T-helper 2 cell treated with Interferon-gamma antibody and Interleukin-4, amounts not matched to agents 100 ng/mL and 5 ng/mL, for 36 hours (primary cell): Measurements from ENCODE around the gene SMPD2. TPM values are rescaled to one million over a fixed set of nuclear protein-coding genes. Genes with fewer than 3 reads are reported as not detected.
"Not testable (repeated sequence)": the region's sequence is repeated elsewhere in the genome, so short reads cannot be mapped to it uniquely, and the experiment has no call there.

Source experiments
- intact Hi-C: fragments of 100-400 bp; cut with micrococcal nuclease; formaldehyde crosslinking; loops from one replicate; pipeline ENCODE4 v1.15.1; 2023
- total RNA-seq: library from RNA; stranded (reverse); gene quantifications from 2 replicates; pipeline ENCODE4 v1.2.3, GENCODE V29; 2022

The SMPD2 gene
- total RNA-seq, 1 donor from 2014 or later = 18.9 TPM

GRCh38 chr6:109458774-109459531, 18.4 kb downstream of the SMPD2 start:
- intact Hi-C loops = loop anchor here (1.0 to 5.0 kb wide), 2 partner anchors 32 to 902 kb away; no protein-coding TSS in a partner anchor

GRCh38 chr6:109460161-109460829, 19.8 kb downstream of the SMPD2 start:
- intact Hi-C loops = no loop called here

DNA sequence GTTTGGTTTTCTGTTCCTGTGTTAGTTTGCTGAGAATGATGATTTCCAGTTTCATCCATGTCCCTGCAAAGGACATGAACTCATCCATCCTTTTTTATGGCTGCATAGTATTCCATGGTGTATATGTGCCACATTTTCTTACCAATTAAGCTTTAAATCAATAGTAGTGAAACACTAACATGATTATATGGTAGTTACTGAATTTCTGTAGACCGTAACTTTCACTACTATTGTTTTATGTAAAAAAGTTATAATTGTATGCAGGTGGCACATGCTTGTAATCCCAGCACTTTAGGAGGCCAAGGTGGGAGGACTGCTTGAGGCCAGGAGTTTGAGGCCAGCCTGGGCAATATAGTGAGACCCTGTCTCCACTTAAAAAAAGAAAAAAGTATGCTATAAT, 20.7 kb downstream of the SMPD2 start:
- intact Hi-C loops = not testable (repeated sequence)

DNA sequence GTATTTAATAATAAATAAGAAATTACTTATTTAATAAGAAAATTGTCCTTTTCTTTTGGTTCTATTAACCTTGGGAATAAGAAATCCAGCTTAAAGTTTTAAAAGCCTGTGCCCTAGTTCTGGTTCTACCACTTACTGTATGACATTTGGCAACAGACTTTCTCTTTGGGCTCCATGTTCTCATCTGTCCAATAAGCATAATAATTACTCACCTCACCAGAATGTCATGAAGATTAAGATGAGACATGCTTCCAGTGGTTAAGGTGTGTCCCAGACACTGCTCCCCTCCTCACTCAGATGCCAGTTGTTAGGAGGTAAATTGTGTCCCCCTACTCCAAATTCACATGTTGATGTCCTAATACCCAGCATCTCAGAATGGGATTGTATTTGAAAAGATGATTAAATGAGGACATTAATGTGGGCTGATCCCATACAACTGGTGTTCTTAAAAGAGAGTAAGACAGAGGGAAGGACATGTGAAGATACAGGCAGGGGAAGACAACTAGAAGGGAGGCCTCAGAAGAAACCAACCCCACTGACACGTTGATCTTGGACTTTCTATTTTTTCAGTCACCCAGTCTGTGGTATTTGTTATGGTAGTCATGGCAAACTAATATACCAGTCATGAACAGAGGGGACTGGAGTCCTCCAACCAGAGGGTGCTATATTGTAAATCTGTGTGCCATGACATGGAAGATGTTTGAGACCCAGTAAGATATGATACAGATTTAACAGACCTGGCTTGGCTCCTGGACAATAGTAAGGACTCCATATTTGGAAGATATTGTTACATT, 21.4 kb downstream of the SMPD2 start:
- intact Hi-C loops = no loop called here

DNA sequence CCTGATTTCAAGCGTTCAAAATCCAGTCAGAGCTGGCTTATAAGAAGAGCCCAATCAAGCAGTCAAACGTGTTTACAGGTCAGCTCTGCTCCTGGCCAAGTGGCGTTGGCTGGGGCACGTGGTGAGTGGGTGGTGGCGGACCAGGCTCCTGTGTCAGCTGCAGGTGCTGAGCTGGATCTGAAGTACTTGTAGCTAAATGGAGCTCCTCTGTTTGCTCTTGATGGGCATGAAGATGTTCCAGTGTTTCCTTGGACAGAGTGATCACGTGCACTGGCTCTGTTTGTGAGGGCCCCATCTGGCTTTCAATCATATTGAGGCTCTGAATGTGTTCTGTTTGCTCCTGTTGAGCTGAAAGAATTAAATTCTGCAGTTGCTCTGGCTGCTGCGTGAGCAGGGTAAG, 25.2 kb downstream of the SMPD2 start:
- intact Hi-C loops = no loop called here

DNA sequence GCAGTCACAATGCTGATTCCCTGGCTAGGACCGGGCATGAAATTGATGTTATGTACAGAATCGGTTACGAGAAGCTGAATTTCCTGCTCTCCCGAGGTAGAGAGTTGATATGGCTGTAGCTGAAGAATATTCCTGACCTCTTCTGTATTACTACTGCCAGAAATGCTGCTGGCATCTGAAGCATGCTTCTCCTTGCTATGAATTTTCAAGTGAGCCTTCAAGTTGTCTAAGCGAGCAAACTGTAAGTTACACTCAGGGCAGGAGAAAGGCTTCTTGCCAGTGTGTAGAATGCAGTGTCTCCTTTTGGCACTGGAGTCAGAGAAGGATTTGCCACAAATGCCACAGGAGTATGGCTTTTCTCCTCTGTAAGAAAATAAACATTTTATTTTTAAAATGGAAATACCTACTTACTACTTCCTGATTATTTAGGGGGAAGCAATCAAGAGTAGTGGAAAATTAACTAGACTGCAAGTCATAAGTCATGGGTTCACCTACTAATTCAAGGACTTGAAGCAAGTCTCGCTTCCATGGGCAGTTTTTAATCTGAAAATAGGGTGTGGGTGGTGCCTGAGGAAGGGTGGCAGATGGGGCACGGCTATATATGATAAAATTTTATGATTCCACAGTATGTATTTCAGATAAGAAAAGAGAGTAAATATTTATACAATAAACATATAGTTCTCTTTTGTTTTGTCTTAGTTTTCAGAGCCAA, 25.8 kb downstream of the SMPD2 start:
- intact Hi-C loops = no loop called here

DNA sequence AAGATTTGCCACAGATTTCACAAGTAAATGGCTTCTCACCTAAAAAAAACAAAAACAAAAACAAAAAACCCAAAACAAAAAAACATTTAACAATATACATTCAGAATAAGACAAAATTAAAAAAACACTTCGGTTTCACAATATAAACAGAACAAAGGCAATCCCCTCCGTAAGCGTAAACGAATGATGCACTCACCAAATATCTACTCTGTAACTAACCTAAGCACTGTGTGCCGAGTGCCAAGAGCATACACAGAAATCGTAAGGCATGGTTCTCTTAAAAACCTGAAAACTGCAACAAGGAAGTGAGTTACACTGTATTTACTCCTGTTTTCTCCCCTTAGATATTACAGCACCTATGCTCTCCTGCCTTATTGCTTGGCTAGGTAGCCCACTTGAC, 27.2 kb downstream of the SMPD2 start:
- intact Hi-C loops = no loop called here

DNA sequence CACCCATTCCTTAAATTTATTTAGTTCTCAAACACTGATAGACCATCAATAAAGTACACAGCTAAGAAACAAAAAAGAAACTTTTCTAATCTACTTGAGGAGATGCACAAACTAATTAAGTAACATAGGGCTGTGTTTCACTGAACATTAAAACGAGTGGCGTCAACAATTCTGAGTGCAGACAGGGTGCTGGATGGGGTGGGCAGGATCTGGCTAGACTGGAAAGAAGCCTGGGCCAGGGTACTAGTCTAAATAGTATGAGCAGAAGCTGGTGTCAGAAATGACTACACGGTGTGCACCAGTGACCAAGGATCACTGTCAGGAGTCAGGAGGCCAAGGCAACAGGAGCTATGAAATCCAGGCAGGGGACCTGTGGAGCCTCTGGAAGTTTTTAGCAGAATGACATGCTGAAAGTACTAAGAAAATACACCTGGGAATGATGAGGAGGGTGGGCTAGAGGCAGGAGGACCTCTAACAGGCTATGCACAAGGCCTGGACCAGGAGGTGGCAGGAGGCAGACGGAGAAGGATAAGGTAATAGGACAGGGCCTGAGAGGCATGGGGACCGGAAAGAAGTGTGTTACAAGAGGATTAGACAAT, 29.2 kb downstream of the SMPD2 start:
- intact Hi-C loops = no loop called here

DNA sequence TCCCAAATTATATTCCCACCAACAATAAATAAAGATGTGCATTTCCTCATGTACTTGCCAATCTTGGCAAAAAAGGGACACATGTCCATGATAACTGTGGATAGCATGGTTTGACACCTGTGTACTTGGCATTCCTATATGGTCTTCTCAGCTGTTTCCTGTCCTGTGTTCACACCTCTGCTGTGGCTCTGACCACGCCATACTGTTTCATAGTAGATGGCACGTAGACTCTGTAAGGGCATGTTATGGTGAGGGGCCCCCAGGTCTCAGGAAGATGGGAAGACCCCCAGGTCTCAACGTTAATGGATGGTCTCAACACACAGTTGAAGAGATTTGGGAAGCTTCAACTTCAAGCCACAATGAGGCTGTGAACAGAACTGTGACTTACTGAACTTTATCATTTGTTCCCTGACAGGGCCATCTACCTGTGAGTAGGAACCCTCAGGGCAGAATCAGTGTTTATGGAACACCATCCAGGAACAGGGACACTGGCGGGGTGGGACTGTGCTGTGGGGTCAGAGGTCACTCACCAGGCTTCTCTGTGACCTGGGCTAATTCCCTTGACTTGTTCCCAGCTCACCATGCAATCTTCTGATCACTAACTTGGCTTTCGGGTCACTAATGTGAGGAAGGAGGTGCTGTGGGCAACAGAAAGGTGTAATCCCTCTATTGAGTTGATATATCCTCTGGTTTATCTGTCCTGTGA, 30.7 kb downstream of the SMPD2 start:
- intact Hi-C loops = no loop called here

- intact Hi-C loops = no loop called here
Measured at GRCh38 chr6:109472132-109472995, 31.8 kb downstream of the SMPD2 start.

DNA sequence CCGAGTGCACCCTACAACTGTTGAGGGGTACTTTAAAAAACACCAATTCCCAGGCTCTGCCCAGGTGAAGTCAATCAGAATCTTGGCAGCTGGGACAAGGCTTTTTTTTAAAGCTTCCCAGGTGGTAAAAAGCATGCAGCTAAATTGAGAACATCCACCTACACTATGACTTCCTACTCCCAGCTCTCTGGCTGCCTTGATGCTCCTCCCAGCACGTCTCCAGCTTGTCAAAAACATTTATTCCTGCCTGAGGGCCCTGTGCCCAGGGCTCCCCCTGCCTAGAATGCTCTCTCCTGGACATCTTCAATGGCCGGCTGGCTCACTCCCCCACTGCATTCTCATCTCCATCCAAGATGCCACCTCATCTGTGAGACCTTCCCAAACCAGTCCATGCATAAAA, 32.6 kb downstream of the SMPD2 start:
- intact Hi-C loops = no loop called here

GRCh38 chr6:109474995-109475394, 34.5 kb downstream of the SMPD2 start:
- intact Hi-C loops = no loop called here

DNA sequence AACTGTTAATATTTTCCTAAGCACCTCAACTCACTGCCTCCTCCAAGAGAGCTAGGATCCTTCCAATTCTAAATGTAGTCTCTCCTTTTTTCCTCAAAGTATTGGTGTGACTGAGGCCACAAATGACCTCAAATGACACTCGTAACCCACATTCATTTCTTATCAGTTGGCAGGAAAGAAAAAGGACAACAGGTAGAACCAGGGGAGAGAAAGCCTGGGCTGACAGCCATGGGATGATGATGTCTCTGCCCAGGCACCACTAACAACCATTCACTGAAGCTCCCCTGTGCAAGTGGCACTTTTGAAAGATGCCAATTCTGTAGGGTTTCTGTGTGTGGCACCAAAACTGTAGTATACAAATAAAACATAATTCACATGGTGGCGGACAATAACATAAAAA, 35.1 kb downstream of the SMPD2 start:
- intact Hi-C loops = no loop called here

- intact Hi-C loops = no loop called here
Measured at GRCh38 chr6:109477184-109477583, 36.7 kb downstream of the SMPD2 start.

GRCh38 chr6:109477725-109478124, 37.2 kb downstream of the SMPD2 start:
- intact Hi-C loops = no loop called here

GRCh38 chr6:109478222-109478805, 37.8 kb downstream of the SMPD2 start:
- intact Hi-C loops = no loop called here

DNA sequence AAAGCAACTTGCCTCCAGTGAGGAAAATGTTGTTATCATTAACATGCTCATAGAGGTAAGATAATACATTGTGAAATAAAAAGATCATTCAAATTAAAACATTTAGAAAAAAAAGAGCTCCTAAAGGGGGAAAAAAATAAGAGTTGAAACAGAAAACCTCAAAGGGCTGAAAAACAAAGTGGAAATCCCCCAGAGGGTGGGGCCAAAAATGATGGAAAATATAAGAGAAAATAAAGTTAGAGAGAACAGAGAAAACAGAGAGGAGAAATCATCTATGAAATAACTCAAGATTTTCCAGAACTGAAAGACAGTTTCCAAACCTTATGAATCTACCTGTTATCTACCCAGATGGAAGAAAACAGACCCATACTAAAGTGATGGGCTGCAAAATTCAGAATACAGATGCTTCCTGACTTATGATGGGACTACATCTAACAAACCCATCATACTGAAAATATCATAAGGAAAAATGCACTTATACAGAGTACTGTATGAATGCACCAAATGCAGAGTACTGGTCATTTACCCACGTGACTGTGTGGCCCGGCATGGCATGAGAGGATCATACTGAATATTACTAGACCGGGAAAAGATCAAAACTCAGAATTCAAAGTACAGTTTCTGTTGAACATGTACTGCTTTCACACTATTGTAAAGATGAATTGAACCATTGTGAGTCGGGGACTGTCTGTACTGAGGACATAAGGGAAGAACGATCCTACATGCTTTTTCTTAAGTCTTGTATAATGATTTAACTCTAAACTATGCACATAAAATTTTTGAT, 38.5 kb downstream of the SMPD2 start:
- intact Hi-C loops = no loop called here

- intact Hi-C loops = loop anchor here (5.0 to 10.0 kb wide), 2 partner anchors 36 to 1334 kb away; partner anchors contain the start of gene CDK19
Measured at GRCh38 chr6:109480993-109481480, 40.5 kb downstream of the SMPD2 start.
